A673 (cell line): ENCODE data around the gene COL9A3. TPM values are rescaled to one million over a fixed set of nuclear protein-coding genes. Genes with fewer than 3 reads are reported as not detected.

Experiments used
- BruUV-seq: library from RNA; stranded (reverse); fragments of 400-500 nt; replicated peaks from 2 replicates; lab custom pipeline; 2021; lab: Mats Ljungman, UMichigan
- CTCF ChIA-PET: fragments of 300-600 bp; sonication (Branson Sonifier 250); formaldehyde crosslinking; loops from one replicate; lab custom pipeline; 2022; ENCODE audit warnings: antibody characterized with exemption; lab: Charles Lee
- POLR2A ChIA-PET: fragments of 300-600 bp; sonication (Branson Sonifier 250); formaldehyde crosslinking; loops from one replicate; lab custom pipeline; 2022; ENCODE audit warnings: antibody characterized with exemption; ENCODE audit not compliant: low non-redundant PET; lab: Charles Lee
- DNase-seq: peaks from one replicate; pipeline ENCODE4 v3.0.0-alpha.2; 2015; ENCODE audit warnings: low spot score
- H3K27ac ChIP-seq: fragments of 200-600 bp; sonication (generic); 2 replicates; pipeline ENCODE4 v1.5.1; 2016; ENCODE audit warnings: mixed run types, low read depth, mild to moderate bottlenecking, mixed read lengths, antibody characterized with exemption, low read length; ENCODE audit not compliant: poor library complexity, severe bottlenecking
- H3K27me3 ChIP-seq: fragments of 200-600 bp; sonication (generic); replicated peaks from 2 replicates; pipeline ENCODE4 v1.6.1; 2017; ENCODE audit warnings: mixed run types, low read depth, mild to moderate bottlenecking, mixed read lengths, antibody characterized with exemption, low read length; ENCODE audit not compliant: insufficient read depth, poor library complexity
- H3K36me3 ChIP-seq: fragments of 200-600 bp; sonication (generic); 2 replicates; pipeline ENCODE4 v1.6.1; 2016; ENCODE audit warnings: mixed run types, mild to moderate bottlenecking, mixed read lengths, antibody characterized with exemption, low read length; ENCODE audit not compliant: insufficient read depth, poor library complexity, severe bottlenecking
- H3K4me1 ChIP-seq: fragments of 200-600 bp; sonication (generic); 2 replicates; pipeline ENCODE4 v1.6.1; 2017; ENCODE audit warnings: mixed run types, mild to moderate bottlenecking, mixed read lengths, antibody characterized with exemption, low read length; ENCODE audit not compliant: insufficient read depth, poor library complexity, severe bottlenecking
- H3K4me3 ChIP-seq: fragments of 200-600 bp; sonication (generic); 2 replicates; pipeline ENCODE4 v1.5.1; 2016; ENCODE audit warnings: low read depth, mixed run types, mild to moderate bottlenecking, mixed read lengths, low read length; ENCODE audit not compliant: poor library complexity, severe bottlenecking
- H3K9me3 ChIP-seq: fragments of 200-600 bp; sonication (generic); 2 replicates; pipeline ENCODE4 v1.6.1; 2016; ENCODE audit warnings: mixed run types, low read depth, mild to moderate bottlenecking, mixed read lengths, antibody characterized with exemption, low read length; ENCODE audit not compliant: poor library complexity, severe bottlenecking
- CTCF ChIP-seq: fragments of 300-800, 200-600 bp; sonication (generic); conservative IDR thresholded peaks from 2 replicates; pipeline ENCODE4 v1.5.1; 2017; ENCODE audit warnings: low read depth, mild to moderate bottlenecking, antibody characterized with exemption, low read length, moderate library complexity, mixed read lengths
- EZH2 ChIP-seq: fragments of 200-600 bp; sonication (generic); IDR thresholded peaks from 2 replicates; pipeline ENCODE4 v1.6.1; 2017; ENCODE audit warnings: borderline replicate concordance, low read depth, mild to moderate bottlenecking, mixed read lengths, antibody characterized with exemption, low read length; ENCODE audit not compliant: poor library complexity, severe bottlenecking
- intact Hi-C: fragments of 100-400 bp; cut with micrococcal nuclease; formaldehyde crosslinking; loops from one replicate; pipeline ENCODE4 v1.10.0; 2022; ENCODE audit not compliant: unreplicated experiment
- total RNA-seq: library from RNA; stranded (reverse); gene quantifications from 2 replicates; pipeline ENCODE4 v1.2.3, GENCODE V29; 2021

Gene COL9A3
- total RNA-seq, 1 experiment from 2014 or later: 8.4 TPM

- TF ChIP-seq CTCF: no peak
- no peak for TF ChIP-seq EZH2
- ChIA-PET CTCF (no interaction called here), POLR2A (no interaction called here)
- DNase-seq: no peak
- H3K27me3 ChIP-seq: no peaks in the 10 kb centered on the region
- H3K4me3 ChIP-seq: no peak overlapping the region
- H3K27ac ChIP-seq: no peak overlapping the region
- peaks cover 19% of the 10 kb centered on the region for H3K4me1 ChIP-seq
- intact Hi-C loops: no loop called here
- H3K9me3 ChIP-seq: no peaks in the 10 kb centered on the region
- no peaks in the 10 kb centered on the region for H3K36me3 ChIP-seq
- BruUV-seq: no TSS peak
Observed at GRCh38 chr20:62828511-62829230, 11.8 kb downstream of the COL9A3 start.

- POLR2A ChIA-PET: no interaction called here
- intact Hi-C loops: no loop called here
- no peaks in the 10 kb centered on the region for H3K27me3 ChIP-seq
Observed at GRCh38 chr20:62829231-62830230, 12.7 kb downstream of the COL9A3 start.

More at GRCh38 chr20:62829231-62830230, 12.7 kb downstream of the COL9A3 start:
- CTCF ChIA-PET: no interaction called here
- peaks cover 14% of the 10 kb centered on the region for H3K4me1 ChIP-seq
- H3K4me3 ChIP-seq: no peak overlapping the region
- no TSS peak for BruUV-seq
- no peak overlapping the region for H3K27ac ChIP-seq
- no peaks in the 10 kb centered on the region for H3K36me3 ChIP-seq
- H3K9me3 ChIP-seq: no peaks in the 10 kb centered on the region
- TF ChIP-seq EZH2 (no peak), CTCF (no peak)
- DNase-seq: no peak
